Kidney epithelial cell (primary cell): Measurements from ENCODE around the gene TTC39C. TPM values are rescaled to one million over a fixed set of nuclear protein-coding genes. Genes with fewer than 3 reads are reported as not detected.

Experiments
- DNase-seq: peaks from one replicate; pipeline ENCODE4 v3.0.0-alpha.2; 2010; ENCODE audit warnings: low read depth
- H3K27me3 ChIP-seq: 2 replicates; pipeline ENCODE4 v1.6.0; 2011; ENCODE audit warnings: low read length; ENCODE audit not compliant: control insufficient read depth, insufficient read depth
- H3K36me3 ChIP-seq: 2 replicates; pipeline ENCODE4 v1.5.1; 2011; ENCODE audit warnings: low read length; ENCODE audit not compliant: control insufficient read depth, insufficient read depth
- H3K4me3 ChIP-seq: 2 replicates; pipeline ENCODE4 v1.5.1; 2011; ENCODE audit warnings: low read depth, mild to moderate bottlenecking, control low read depth, low read length
- CTCF ChIP-seq: IDR thresholded peaks from 2 replicates; pipeline ENCODE4 v1.5.1; 2011; ENCODE audit warnings: mild to moderate bottlenecking, moderate library complexity, low read length, control low read depth, inconsistent platforms; ENCODE audit not compliant: insufficient read depth, poor library complexity, severe bottlenecking
- total RNA-seq: library from RNA; depleted of rRNA; stranded (reverse); fragments of >200 nt; gene quantifications from 2 replicates; pipeline ENCODE4 v1.2.3, GENCODE V29; 2015

Gene TTC39C
- total RNA-seq, 1 donor from 2014 or later = 20.5 TPM

- DNase-seq = no peak
- H3K4me3 ChIP-seq = no peak overlapping the region
- no peaks in the 10 kb centered on the region for H3K36me3 ChIP-seq
- no peak for TF ChIP-seq CTCF
- H3K27me3 ChIP-seq = no peaks in the 10 kb centered on the region
Measured at GRCh38 chr18:24035316-24035715, 20.8 kb downstream of the TTC39C start.

- no peak for DNase-seq
- TF ChIP-seq CTCF = no peak
- no peaks in the 10 kb centered on the region for H3K36me3 ChIP-seq
- H3K27me3 ChIP-seq = no peaks in the 10 kb centered on the region
- H3K4me3 ChIP-seq = no peak overlapping the region
Measured at GRCh38 chr18:24039671-24040070, 25.1 kb downstream of the TTC39C start.

DNA sequence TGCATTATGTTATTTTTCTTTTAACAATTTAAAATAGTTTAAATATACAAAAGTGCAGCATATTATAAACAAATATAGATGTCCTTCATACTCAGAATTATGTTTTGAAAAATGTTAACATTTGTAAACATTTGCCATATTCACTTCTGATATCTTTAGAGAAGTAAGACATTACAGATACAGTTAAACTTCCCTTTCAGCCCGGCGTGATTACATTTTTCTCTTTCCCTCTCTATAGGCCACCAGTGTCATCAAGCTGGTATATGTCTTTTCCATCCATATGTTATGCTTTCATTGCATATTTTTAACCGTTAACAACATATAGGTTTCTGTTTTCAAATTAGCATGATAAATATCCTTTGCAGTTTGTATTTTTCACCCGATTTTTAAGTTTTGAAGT lies 27.1 kb downstream of the TTC39C start:
- DNase-seq = no peak
- Histone ChIP-seq H3K4me3 (no peak overlapping the region), H3K36me3 (no peaks in the 10 kb centered on the region), H3K27me3 (no peaks in the 10 kb centered on the region)
- TF ChIP-seq CTCF = no peak

- Histone ChIP-seq H3K4me3 (no peak overlapping the region), H3K36me3 (no peaks in the 10 kb centered on the region), H3K27me3 (no peaks in the 10 kb centered on the region)
- no peak for DNase-seq
- TF ChIP-seq CTCF = no peak
Measured at GRCh38 chr18:24043403-24043802, 28.8 kb downstream of the TTC39C start.

- no peak overlapping the region for H3K4me3 ChIP-seq
- no peaks in the 10 kb centered on the region for H3K27me3 ChIP-seq
- TF ChIP-seq CTCF = no peak
- DNase-seq = no peak
- H3K36me3 ChIP-seq = no peaks in the 10 kb centered on the region
Measured at GRCh38 chr18:24048261-24048660, 33.7 kb downstream of the TTC39C start.

- Histone ChIP-seq H3K4me3 (no peak overlapping the region), H3K27me3 (no peaks in the 10 kb centered on the region), H3K36me3 (no peaks in the 10 kb centered on the region)
- no peak for TF ChIP-seq CTCF
- no peak for DNase-seq
Measured at GRCh38 chr18:24049142-24049541, 34.6 kb downstream of the TTC39C start.
